Globus pallidus (tissue), 1 donor: ENCODE results near the gene COL18A1.

Source experiments
- DNase-seq: peaks from one replicate; pipeline ENCODE4 v3.0.0-alpha.2; 2015; ENCODE audit warnings: low spot score

The COL18A1 gene

GRCh38 chr21:45414396-45415187 lies 9.6 kb downstream of the COL18A1 start:
- no peak for DNase-seq

GRCh38 chr21:45415188-45415942 lies 10.4 kb downstream of the COL18A1 start:
- DNase-seq: no peak

GRCh38 chr21:45415943-45416611 lies 11.1 kb downstream of the COL18A1 start:
- no peak for DNase-seq

- no peak for DNase-seq
Measured at GRCh38 chr21:45416620-45417019, 11.7 kb downstream of the COL18A1 start.

GRCh38 chr21:45417256-45417950 lies 12.4 kb downstream of the COL18A1 start:
- no peak for DNase-seq

GRCh38 chr21:45417951-45418300 lies 13.0 kb downstream of the COL18A1 start:
- DNase-seq: no peak

GRCh38 chr21:45418301-45419071 lies 13.5 kb downstream of the COL18A1 start:
- no peak for DNase-seq

- DNase-seq: no peak
Measured at GRCh38 chr21:45419162-45419561, 14.2 kb downstream of the COL18A1 start.

GRCh38 chr21:45420061-45421041 lies 15.4 kb downstream of the COL18A1 start:
- no peak for DNase-seq

GRCh38 chr21:45421071-45421845 lies 16.3 kb downstream of the COL18A1 start:
- no peak for DNase-seq

GRCh38 chr21:45421846-45422775 lies 17.1 kb downstream of the COL18A1 start:
- DNase-seq: no peak

- no peak for DNase-seq
Measured at GRCh38 chr21:45423201-45423955, 18.4 kb downstream of the COL18A1 start.

- DNase-seq: no peak
Measured at GRCh38 chr21:45423968-45424853, 19.2 kb downstream of the COL18A1 start.

- no peak for DNase-seq
Measured at GRCh38 chr21:45424854-45425795, 20.2 kb downstream of the COL18A1 start.
